ENCODE measurements around the gene AGPAT1.

The AGPAT1 gene

DNA sequence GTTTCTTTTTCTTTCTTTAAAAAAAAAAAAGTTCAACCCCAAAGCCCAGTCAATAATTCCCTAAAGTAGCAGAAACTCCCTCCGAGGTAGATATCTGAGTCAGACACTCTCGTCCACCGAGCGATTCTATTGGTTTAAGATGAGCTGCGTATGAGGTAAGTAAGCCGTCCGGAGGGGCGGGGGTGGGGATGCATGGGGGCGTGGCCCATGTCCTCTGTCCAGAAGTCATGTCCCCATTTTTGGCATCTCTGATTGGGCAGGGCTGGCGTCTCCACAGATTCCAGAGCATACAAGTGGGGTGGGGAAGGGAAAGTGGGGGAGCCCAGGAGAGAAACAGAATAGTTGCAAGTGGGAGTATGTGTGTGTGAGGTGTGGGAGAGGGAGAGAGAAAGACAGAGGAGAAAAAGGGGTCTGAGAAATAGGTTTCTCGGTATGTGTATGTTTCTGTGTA, 9.8 kb upstream of the AGPAT1 start:
- DNase-seq: peak; percentile 45

DNA sequence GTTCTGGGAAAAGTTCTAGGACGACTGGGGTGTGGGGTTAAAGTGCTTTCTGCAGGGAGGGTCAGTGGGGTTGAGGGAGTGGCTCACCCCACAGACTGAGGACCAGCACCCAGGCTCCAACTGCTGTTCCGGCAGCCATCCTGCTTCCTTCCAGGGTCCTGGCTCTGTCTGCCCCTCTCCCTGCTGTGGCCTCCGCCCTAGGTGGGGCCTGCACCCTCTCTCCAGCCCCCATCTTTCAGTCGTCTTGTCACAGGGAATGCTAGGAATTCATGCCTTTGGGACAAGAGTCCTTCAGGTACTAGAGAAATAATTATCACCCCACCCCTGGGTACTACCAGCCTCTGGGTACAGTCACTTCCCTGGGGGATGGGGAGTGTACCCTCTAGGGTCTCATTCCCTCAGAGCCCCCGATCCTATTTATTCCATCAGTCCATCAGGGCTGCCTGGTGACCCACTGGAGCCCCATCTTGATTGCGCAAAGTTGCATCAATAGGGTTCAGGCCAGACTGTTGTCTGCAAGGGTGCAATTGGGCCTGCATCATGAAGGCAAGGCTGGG, 8.3 kb upstream of the AGPAT1 start, which contains the start of gene AGER:
Gene AGER, minus strand, starts transcription at position 170 of the 557 bp plus-strand sequence. Its CDS starts 31 bp downstream, at position 139.
- DNase-seq: no peak

DNA sequence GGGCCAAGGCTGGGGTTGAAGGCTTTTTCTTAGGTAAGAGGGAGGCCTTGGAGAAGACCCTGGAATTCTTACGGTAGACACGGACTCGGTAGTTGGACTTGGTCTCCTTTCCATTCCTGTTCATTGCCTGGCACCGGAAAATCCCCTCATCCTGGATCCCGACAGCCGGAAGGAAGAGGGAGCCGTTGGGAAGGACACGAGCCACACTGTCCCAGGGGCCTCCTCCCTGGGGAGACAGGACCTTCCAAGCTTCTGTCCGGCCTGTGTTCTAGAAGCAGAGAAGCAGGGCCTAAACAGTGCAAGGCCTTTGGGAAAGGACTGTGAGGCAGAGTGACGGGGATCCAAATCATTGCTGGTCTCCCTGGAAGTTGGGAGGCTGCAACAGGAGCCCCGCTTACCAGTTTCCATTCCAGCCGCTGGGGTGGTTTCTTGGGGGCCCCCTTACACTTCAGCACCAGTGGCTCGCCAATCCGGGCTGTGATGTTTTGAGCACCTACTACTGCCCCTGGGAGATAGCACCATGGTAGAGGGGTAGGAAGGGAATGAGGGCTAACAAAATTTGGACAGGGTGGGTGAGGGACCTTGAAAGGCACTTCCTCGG, 7.7 kb upstream of the AGPAT1 start:
- DNase-seq: no peak

DNA sequence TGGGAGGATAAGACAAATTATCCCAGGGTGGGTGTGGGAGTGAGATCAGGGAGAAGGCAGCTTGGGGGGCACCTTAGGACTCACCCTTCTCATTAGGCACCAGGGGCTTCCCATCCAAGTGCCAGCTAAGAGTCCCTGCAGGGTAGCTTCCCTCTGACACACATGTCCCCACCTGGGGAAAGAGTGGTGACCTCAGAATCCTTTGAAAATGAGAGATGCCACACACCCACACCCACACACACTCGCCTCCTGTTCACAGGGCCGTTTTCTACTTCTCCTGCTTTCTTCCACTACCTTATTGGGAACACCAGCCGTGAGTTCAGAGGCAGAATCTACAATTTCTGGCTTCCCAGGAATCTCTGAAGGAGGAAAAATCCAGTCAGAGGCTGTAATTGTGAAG, 7.1 kb upstream of the AGPAT1 start:
- DNase-seq: no peak

DNA sequence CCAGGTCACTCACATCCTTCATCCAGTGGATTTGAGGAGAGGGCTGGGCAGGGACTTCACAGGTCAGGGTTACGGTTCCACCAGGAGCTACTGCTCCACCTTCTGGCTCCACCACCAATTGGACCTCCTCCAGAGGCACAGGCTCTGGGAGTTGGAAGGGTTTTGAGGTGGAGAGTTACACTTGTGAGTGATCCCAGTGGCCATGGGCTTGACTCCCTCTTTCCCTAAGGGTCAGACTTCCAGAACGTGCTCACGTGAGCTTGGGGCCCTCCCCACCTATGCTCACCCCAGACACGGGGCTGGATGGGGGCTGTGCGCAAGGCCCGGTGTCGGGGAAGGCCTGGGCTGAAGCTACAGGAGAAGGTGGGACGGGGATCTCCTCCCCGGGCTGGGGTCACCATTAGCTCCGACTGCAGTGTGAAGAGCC, 6.7 kb upstream of the AGPAT1 start:
- DNase-seq: no peak

DNA sequence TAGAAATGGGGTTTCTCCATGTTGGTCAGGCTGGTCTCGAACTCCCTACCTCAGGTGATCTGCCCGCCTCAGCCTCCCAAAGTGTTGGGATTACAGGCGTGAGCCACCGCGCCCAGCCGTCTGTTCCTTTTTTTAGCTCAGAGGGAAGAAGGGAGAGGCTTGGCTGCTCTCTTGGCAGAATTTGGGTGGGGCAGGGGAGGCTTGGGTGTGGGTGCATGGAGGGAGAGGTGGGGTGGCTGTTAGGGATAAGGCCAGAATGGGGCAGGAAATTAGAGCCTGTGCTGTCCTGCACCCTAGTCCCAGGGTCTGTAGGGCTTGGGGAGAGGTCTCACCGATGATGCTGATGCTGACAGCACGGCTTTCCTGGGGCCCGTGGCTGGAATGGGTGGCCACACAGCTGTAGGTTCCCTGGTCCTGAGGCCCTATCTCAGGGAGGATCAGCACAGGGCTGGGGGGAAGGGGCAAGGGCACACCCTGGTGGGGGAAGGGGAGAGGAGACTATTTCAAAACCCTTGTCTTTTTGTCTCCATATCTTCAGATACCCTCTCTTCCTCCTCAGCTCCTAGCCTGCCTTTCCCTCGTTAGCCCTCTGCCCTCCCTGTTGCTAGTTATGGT, 6.1 kb upstream of the AGPAT1 start:
- no peak for DNase-seq

DNA sequence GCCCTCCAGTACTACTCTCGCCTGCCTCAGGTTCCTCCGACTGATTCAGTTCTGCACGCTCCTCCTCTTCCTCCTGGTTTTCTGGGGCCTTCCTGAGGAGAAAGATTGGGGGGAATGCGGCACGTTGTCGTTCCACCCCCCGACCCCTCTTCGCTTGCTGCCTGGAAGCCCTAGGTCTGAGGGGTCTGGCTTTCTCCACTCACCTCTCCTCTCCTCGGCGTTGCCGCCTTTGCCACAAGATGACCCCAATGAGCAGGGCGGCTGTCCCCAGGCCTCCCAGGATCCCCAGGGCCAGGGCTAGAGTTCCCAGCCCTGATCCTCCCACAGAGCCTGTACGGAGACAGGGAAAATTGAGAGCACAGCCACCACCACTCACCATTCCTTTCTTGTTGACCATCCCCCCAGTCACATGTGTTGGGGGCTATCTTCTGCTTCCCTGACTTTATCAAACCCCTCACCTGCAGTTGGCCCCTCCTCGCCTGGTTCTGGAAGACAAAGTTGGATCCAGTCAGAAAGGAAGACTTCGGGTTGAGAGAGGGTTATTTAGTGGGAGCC, 5.3 kb upstream of the AGPAT1 start:
- DNase-seq: no peak

DNA sequence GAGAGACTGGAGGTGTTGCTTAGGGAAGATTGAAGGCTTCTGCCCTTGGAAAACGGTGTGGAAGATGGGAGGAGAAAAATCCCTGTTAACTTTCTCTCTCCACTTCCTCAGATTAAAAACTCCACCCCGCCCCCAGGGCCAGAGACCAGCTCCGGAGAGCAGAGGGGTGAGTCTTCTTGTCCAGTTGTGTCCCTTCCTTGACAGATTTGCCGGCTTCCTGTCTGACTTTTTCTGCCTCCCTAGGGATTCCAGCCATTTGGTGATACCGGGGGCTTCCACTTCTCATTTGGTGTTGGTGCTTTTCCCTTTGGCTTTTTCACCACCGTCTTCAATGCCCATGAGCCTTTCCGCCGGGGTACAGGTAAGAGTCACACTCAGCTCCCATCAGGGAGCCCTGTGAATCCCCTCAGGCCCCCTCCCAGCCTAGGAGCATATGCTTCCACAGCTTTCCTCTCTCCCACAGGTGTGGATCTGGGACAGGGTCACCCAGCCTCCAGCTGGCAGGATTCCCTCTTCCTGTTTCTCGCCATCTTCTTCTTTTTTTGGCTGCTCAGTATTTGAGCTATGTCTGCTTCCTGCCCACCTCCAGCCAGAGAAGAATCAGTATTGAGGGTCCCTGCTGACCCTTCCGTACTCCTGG, 4.0 kb upstream of the AGPAT1 start:
- DNase-seq: no peak

DNA sequence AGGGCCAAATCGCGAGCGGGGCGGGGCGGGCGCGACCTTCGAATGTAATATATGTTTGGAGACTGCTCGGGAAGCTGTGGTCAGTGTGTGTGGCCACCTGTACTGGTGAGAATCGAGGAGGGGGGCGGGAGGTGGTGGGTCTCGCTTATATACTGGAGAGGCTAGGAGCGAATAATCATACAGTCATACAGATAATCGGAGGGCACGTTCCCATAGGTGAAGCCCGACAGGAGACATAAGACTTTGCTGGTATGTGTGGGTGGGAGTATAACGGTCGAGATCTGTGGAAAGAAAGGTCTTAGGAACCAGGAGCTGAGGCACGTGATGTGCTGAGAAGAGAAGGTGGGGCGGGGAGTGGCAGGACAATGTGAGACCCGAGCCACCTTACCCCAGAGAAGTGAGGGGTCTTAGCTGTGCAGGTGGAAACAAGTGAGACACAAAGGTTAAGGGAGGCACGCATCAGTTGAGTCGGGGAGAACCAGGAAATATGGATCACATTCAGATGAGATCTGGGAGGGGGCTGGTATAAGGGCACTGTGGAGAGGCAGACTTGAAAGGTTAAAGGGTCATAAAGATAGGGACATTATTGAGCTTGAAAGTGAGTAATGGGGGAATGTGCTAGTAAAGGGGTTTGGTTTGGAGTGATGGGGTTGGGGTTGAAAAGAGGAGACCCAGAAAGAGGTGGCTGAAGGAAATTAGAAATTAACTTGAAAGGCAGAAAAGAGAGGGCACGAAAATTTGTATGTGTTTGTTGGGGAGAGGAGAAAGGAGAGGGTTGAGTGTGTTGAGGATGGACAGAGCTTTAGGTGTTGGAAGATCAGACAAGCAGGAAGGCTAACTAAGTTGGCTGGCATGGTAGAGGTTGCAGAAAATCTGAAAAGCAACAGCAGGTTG, 2.9 kb upstream of the AGPAT1 start:
- DNase-seq: no peak

DNA sequence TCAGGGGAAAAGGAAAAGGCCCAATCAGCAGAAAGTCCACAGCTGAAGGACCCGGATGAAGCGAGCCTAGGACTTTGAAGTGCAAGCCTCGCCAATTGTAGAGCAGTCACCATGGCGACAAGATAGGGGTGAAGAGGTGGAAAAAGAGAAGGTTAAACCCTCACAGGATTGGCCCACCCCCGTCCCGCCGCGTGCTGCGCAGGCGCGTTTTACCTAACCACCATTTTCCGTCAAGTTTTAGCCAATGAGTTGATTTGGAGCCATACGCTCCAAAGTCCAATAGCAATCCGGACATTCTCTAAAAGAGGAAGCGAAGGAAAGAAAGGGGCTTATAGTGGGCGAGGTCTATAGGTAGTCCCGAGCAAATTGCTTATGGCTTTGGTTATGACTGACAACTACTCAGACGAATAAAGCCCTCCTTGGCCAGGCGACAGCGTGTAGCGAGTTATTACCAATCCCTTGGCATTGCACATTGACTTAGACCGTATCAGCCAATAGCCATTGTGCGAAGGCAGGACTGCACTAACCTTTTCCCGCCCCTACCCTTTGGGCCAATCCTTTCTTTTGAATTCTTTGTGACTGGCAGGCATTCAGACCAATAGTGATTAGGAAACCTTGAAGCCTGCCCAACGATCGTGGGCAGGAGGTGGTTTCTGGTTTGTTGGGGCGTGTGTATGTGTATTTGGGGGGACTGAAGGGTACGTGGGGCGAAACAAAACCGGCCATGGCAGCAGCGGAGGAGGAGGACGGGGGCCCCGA, 2.1 kb upstream of the AGPAT1 start, which contains the start of gene RNF5:
Gene RNF5, plus strand, starts transcription at position 618 of the 759 bp plus-strand sequence. Its CDS starts 107 bp downstream, at position 725.
- DNase-seq: peak; percentile 96

DNA sequence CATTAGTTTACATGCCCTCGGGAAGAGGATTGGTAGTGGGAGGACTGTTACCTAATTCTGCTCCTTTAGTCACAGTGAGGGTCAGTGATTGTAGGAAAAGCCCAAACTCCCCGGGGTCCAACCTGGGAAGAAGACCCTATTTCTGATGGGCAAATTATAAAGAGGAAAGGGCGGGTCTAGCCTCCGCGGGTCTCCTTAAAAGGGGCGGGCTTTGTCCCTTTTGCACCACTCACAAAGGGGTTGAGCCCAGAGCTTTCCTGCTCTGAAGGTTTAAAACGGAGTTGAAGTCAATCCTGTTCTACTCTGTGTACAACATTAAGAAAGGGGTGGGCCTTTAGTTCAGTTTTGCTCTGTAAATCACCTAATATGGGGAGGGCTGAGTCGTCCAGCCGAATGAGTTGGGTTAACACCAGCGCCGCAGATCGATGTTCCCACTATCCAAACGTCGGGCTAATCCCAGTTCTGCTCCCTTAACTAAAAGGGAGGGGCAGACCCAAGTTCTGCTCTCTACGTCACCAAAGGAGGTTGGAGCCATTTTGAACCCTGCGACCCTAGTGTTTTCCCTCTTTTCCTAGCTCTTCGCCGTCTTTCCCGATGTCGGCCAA, 1.4 kb upstream of the AGPAT1 start:
- DNase-seq: no peak

DNA sequence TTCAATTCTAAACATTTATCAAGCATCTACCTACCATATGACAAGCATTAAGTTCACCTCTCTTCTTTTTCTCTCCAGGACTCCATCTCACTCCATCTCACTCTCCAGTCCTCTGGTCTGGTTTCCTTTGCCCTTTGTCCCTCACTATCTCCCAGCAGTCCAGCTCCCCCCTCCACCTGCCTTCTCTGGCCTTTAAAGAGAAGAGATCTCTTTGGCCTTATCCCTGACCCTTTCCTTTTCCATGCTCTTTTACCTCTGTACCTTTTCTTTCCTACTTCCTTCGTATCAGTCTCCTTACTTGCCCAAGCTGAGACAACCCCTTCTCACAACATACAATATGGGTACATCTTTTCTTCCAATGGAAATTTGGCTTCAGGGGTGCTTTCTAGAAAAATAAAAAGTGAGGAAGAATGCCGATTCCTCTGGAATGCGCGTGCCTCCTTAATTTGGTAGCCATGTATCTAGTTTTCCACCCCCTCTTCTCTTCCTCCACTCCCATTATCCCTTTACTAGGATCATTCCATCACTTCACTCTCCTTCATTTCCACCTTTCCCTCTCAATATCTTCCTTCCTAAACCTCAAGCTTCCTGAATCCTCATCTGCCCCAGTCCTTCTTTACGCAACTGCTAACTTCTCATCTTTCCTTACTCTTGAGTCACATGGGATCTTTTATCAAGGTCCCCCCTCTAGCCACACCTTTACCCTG, 745 bp upstream of the AGPAT1 start:
- no peak for DNase-seq

DNA sequence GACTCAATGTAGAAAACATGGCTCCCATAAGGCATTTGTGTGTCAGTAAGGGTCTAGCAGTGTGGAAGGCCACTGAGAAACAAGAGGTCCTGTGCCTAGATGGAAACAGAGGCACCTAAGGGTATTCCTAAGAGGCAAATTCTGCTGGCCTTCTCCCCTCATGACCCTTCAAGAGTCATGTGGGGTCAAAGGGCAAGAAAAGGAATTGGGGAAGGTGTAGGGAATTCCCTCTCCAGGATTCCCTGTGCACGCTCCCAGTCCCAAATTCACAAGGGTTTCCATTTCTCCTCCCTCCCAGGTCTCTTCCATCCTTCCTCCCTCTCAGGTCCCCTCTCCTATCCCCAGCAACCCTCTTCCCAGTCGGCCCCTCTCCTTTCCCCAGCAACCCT, 568 bp downstream of the AGPAT1 start:
- no peak for DNase-seq

DNA sequence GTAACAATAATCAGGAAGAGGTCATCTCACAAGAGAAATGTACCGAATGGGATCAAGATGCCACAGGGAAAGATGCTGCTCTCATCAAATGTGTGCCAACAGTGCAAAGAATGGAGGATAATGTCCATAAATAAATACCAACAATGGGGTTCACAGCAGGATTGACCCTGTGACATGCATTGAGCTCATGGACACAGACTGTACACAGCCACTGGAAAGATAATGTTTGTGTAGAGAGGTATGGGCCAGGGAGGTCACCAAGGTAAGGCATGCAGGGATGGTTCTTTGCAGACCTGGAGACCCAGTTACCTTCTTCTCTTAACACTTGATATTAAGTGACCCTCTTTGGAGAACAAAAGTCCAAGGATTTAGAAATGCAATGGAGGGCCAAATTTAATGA, 1.5 kb downstream of the AGPAT1 start:
- DNase-seq: no peak

DNA sequence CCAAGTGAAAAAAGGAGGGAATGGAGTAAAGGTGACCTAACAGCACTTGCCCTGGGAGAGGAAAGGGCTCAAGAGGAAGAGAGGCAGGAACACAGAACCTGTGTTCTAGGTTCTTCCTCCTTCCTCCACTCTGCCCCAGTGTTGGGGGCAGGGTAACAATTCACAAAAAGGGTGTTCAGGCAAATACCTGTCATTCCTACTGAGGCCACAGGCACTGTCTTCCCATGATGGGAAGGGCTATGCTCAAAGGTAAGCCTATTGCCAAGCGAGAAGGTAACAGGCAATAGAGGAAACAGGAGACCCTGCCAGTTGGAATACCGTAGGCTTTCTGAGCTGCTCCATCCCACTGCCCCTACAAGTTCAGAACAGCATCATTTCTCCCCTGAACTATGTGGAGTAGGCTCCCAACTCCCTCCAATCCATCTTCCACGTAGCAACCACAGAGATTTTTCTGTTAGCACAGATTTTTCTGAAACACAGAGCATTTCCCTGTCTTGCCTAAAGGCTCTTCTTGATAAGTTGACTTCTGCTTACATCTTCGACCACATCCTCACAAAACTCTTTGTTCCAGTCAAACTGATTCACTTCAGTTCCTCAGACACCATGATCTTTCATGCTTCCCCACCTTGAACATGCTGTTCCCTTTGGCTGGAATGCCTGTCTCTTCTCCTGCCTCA, 2.7 kb downstream of the AGPAT1 start:
- DNase-seq: no peak

DNA sequence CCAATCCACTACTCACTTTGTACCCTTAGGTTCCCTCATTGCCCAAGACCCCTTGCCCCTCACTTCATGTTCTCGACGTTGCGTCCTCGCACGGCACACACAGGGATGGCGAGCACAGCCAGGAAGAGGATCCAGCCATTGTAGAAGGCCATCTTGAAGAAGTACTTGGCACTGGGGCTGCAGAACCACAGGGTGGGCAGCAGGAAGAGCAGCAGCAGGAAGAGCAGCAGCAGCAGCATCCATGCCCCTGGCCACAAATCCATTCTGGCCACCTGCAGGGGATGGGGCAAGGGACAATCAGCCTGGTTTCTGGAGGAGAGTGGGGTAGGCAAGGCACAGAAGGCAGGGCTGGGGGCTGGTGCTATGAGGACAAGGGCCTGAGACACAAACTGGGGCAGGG, 4.7 kb downstream of the AGPAT1 start:
- DNase-seq: no peak

DNA sequence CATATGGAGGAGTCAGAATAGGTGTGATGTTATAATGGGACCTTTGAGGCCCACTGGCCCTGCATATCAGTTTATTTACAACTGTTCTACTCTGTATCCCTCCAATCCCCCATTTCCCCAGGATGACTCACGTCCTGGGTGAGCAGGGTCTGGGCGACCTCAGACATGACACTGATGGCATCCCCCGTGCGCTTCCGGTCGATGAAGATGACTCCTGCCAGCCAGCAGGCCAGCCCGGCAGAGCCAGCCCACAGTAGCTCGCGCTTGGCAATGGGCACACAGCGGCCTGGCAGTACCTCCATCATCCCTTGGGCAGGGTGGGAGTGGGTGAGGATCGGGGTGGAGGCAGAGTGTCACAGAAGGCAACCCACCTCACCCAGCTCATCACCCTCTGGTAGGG, 5.6 kb downstream of the AGPAT1 start:
- no peak for DNase-seq

DNA sequence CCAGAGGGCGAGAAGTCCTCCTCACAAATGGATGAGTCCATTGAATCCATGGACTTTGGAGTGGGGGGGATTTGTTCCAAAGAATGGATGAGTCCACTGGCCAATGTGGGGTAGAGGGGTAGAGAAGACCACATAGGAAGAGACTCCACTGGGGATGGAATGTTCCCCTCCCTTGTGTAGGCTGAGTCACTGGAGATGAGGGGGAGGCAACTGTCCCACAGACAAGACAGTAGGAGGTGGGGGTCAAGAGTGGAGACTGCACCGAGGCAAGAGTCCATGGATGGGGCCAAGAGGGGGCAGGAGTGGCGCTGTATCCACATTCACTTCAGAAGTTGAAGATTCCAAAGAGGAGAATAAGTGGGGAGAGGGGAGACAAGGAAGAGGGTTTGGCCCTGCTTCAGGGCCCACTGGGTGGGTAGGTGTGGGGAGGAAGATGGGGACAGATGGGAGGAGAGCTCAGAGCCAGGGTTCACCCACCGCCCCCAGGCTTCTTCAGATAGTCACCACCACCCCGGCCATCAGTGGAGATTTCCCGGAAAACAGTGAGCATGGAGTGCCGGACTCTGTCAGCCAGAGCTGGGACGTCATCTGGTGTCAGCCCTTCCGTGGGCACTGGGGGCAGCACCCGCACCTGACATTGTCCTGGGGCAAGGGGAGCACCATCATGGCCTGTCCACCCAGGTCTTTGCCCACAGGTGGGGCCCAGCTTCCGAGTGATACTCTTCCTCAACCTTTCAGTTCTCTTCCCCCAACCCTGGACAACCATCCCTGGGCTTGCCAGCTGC, 6.9 kb downstream of the AGPAT1 start:
- DNase-seq: no peak

DNA sequence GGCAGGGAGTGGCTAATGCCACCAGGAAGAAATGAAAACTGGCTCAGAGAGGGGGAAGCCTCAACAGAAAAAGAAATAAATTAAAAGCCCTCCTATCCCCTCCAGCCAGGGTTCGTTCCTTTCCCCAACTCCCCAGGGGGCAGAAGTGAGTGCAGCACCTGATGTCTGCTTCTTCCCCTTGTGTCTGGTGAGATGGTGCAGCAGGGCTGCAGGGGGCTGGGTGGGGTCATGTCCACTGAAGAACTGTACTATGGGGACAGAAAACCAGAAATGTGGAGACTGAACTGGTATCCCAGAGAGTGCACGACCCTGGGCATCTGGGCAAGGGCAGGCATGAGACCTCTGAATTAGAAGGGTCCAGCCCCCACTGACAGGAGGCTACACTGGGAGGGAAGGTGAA, 7.5 kb downstream of the AGPAT1 start:
- DNase-seq: no peak
